Chondrocyte (in vitro differentiated cells): ENCODE results near the gene CPA2. TPM values are rescaled to one million over a fixed set of nuclear protein-coding genes. Genes with fewer than 3 reads are reported as not detected.

Source experiments
- DNase-seq: peaks from one replicate; pipeline ENCODE4 v3.0.0; 2021; ENCODE audit warnings: mixed read lengths, low spot score
- H3K27ac Mint-ChIP-seq: one replicate; pipeline ENCODE4 v1.8.0; 2021; ENCODE audit warnings: mild to moderate bottlenecking, moderate library complexity, mixed read lengths; ENCODE audit not compliant: unreplicated experiment
- H3K27me3 Mint-ChIP-seq: 2 replicates; pipeline ENCODE4 v1.8.0; 2021; ENCODE audit warnings: low read depth, mixed read lengths
- H3K36me3 Mint-ChIP-seq: 2 replicates; pipeline ENCODE4 v1.8.0; 2021; ENCODE audit warnings: low read depth, mixed read lengths
- H3K4me1 Mint-ChIP-seq: 2 replicates; pipeline ENCODE4 v1.8.0; 2021; ENCODE audit warnings: low read depth, mild to moderate bottlenecking, mixed read lengths
- H3K4me3 Mint-ChIP-seq: one replicate; pipeline ENCODE4 v1.8.0; 2021; ENCODE audit warnings: mild to moderate bottlenecking, moderate library complexity, mixed read lengths; ENCODE audit not compliant: unreplicated experiment
- H3K9me3 Mint-ChIP-seq: 2 replicates; pipeline ENCODE4 v1.8.0; 2021; ENCODE audit warnings: low read depth, mixed read lengths
- total RNA-seq: library from RNA; stranded (reverse); gene quantifications from 3 replicates; pipeline ENCODE4 v1.2.1, GENCODE V29; 2021
- TF ChIP-seq, protein P1 (sequence below): fragments of 200-600 bp; sonication (generic); IDR thresholded peaks from 2 replicates; pipeline ENCODE4 v1.5.0; 2021; ENCODE audit warnings: antibody characterized with exemption, mild to moderate bottlenecking, moderate library complexity

The CPA2 gene
- total RNA-seq, 1 donor from 2014 or later, result not detected

DNA sequence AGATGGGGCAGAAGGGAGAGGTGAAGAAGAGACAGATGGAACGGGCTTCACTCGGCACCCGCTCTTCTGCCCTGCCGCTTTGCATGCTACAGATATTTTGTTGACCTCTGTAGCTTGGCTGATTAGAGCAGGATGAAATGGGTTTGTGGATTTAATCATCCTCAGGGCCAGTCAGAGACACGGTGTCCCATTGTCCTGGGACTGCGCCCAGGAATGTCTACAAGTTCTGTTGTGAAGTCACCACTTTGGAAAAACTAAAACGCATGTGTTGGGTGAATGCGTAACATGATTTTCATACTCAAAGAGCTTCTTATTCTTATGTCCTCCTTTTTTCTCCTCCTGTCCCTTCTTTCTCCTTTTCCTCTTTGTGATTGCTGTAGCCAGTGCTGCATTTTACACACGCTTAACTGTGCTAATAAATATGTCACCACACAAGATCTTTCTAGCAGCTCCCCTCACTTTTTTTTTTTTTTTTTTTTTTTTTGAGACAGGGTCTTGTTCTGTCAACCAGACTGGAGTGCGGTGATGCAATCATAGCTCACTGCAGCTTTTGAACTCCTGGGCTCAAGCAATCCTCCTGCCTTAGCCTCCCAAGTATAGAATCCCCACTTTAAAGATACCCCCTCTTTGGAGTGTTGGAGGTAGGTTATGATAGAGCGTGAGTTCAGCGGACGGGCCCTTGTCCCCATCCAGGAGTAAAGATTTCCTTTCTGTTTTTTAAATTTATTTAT, 29.7 kb downstream of the CPA2 start:
- H3K4me3 Mint-ChIP-seq, result no peak overlapping the region
- no peaks in the 10 kb centered on the region for H3K27me3 Mint-ChIP-seq
- no peaks in the 10 kb centered on the region for H3K36me3 Mint-ChIP-seq
- H3K27ac Mint-ChIP-seq, result no peak overlapping the region
- no peak for DNase-seq
- TF ChIP-seq, protein P1, sequence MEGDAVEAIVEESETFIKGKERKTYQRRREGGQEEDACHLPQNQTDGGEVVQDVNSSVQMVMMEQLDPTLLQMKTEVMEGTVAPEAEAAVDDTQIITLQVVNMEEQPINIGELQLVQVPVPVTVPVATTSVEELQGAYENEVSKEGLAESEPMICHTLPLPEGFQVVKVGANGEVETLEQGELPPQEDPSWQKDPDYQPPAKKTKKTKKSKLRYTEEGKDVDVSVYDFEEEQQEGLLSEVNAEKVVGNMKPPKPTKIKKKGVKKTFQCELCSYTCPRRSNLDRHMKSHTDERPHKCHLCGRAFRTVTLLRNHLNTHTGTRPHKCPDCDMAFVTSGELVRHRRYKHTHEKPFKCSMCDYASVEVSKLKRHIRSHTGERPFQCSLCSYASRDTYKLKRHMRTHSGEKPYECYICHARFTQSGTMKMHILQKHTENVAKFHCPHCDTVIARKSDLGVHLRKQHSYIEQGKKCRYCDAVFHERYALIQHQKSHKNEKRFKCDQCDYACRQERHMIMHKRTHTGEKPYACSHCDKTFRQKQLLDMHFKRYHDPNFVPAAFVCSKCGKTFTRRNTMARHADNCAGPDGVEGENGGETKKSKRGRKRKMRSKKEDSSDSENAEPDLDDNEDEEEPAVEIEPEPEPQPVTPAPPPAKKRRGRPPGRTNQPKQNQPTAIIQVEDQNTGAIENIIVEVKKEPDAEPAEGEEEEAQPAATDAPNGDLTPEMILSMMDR, result no peak
- peaks cover 42% of the 10 kb centered on the region for H3K4me1 Mint-ChIP-seq
- no peaks in the 10 kb centered on the region for H3K9me3 Mint-ChIP-seq

DNA sequence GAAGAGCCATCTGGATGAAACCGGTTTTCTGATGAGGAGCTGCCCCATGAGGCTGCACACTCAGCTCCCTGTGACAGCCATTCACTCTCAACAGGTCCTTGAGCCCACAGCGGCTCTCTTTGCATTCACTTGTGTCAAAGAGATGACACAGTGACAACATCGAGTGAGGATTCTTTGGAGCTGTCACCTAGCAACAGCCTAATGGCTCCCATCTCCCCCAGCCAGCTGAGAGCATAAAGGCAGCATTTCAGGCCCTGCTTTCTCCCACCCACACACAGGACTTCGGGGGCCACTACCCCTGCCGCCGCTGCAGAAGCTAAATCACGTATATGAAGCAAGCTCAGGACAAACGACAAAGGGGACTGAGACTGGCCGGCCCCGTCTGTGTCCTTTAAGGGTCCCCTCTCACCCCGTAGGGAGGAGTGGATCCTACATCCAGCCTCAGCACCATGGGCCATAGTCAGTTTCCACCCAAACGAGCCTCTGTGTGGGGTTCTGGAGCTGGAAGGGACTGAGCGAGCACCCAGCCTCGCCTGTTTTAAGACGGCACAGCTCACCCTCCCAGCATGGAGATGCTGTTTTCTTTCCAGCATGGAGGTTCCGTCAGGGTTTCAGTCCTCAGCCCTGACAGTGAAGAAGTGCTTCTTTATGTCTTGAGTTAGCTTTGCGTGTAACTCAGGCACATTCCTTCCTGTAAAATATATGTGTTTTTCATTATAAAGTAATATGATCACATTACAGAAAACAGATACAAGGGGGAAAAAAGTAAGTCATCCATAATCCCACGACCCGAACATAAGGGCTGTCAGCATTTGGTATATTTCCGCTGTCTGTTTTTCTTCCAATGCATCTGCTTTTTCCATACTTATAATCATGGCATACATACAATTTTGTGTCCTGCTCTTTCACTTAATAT, 31.2 kb downstream of the CPA2 start:
- H3K4me1 Mint-ChIP-seq, result peaks cover 29% of the 10 kb centered on the region

DNA sequence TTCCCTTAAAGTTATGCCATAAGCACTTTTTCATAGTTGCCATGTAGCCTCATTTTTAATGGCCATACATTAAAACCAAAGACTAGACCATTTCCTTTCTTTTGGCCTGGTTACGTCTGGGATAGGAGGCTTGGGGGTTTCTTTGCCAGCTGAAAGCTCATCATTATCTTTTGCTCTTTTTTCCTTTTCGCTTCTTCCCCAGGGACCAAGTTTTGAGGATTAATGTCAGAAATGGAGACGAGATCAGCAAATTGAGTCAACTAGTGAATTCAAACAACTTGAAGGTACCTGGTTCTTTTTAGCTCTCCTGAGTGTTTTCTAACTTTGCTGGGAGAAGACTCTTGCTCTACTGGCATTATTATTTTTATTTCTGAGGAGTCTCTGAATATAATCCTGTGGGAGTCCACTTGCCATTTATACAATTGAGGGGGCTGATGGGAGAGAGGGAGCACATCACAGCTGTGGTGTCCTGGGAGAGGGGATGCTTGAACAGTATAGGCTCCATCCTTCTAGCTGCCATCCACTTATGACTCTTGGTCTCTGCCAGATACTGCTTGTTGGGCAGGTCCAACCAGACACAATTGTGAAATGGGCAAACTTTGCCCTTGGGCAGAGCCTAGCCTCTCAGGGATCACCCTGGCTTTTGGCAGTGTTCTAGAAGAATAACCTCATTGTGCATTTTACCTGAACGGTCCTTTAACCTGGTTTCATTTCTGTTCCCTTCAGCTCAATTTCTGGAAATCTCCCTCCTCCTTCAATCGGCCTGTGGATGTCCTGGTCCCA, 32.1 kb downstream of the CPA2 start:
- peaks cover 21% of the 10 kb centered on the region for H3K4me1 Mint-ChIP-seq
- no peaks in the 10 kb centered on the region for H3K27me3 Mint-ChIP-seq
- no peaks in the 10 kb centered on the region for H3K36me3 Mint-ChIP-seq
- TF ChIP-seq, protein P1, result no peak
- no peaks in the 10 kb centered on the region for H3K9me3 Mint-ChIP-seq
- H3K4me3 Mint-ChIP-seq, result no peak overlapping the region
- H3K27ac Mint-ChIP-seq, result no peak overlapping the region
- DNase-seq, result no peak

More for the DNA sequence above, 31.2 kb downstream of the CPA2 start:
- DNase-seq, result no peak
- H3K27ac Mint-ChIP-seq, result no peak overlapping the region
- H3K27me3 Mint-ChIP-seq, result no peaks in the 10 kb centered on the region
- no peak overlapping the region for H3K4me3 Mint-ChIP-seq
- TF ChIP-seq, protein P1, result no peak
- H3K36me3 Mint-ChIP-seq, result no peaks in the 10 kb centered on the region
- H3K9me3 Mint-ChIP-seq, result no peaks in the 10 kb centered on the region

DNA sequence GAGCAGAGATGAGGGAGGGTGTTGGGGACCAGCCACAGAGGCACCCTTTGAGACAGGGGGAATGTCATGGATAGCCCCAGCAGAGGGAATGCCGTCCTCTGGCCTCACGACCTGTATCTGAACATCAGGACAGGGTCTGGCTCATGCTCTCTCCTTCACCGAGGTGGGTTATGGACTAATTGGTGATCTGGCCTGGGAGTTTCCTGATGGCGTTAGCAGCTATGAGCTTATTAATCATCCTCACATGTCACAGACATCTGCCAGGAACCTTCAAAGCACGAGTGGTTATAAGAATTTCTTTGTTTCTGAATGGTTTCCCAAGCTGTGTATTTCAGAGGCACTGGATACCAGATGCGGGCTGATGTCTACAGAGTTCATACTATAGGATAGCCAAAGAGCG, 33.2 kb downstream of the CPA2 start:
- TF ChIP-seq, protein P1, result no peak
- Mint-ChIP-seq H3K36me3 (no peaks in the 10 kb centered on the region), H3K27ac (no peak overlapping the region), H3K4me1 (peaks cover 10% of the 10 kb centered on the region), H3K9me3 (no peaks in the 10 kb centered on the region), H3K4me3 (no peak overlapping the region), H3K27me3 (no peaks in the 10 kb centered on the region)
- DNase-seq, result no peak
